ENCODE results near the gene WDFY1.

Gene WDFY1

GRCh38 chr2:223930103-223930976, 14.8 kb downstream of the WDFY1 start:
- DNase-seq, result no peak
- peak; percentile 21 for ATAC-seq

GRCh38 chr2:223929571-223930102, 15.5 kb downstream of the WDFY1 start:
- DNase-seq, result no peak
- peak; percentile 42 for ATAC-seq

- no peak for ATAC-seq
- no peak for DNase-seq
Measured at GRCh38 chr2:223928113-223929006, 16.8 kb downstream of the WDFY1 start.

- ATAC-seq (no peak), DNase-seq (no peak)
Measured at GRCh38 chr2:223925106-223925505, 20.0 kb downstream of the WDFY1 start.

GRCh38 chr2:223923976-223924375, 21.2 kb downstream of the WDFY1 start:
- DNase-seq, result no peak
- no peak for ATAC-seq

- DNase-seq, result no peak
Measured at GRCh38 chr2:223922308-223922707, 22.8 kb downstream of the WDFY1 start.

GRCh38 chr2:223921204-223921603, 23.9 kb downstream of the WDFY1 start:
- ATAC-seq (no peak), DNase-seq (no peak)

More at GRCh38 chr2:223922308-223922707, 22.8 kb downstream of the WDFY1 start:
- no peak for ATAC-seq

- no peak for DNase-seq
- no peak for ATAC-seq
Measured at GRCh38 chr2:223920109-223920508, 25.0 kb downstream of the WDFY1 start.

- DNase-seq, result no peak
- no peak for ATAC-seq
Measured at GRCh38 chr2:223918671-223919134, 26.4 kb downstream of the WDFY1 start.

- no peak for ATAC-seq
- no peak for DNase-seq
Measured at GRCh38 chr2:223916181-223916920, 28.8 kb downstream of the WDFY1 start.

- ATAC-seq (no peak), DNase-seq (no peak)
Measured at GRCh38 chr2:223915071-223915470, 30.1 kb downstream of the WDFY1 start.

- no peak for ATAC-seq
- DNase-seq, result no peak
Measured at GRCh38 chr2:223914324-223914723, 30.8 kb downstream of the WDFY1 start.

GRCh38 chr2:223909001-223909741, 36.0 kb downstream of the WDFY1 start:
- ATAC-seq, result no peak
- no peak for DNase-seq

GRCh38 chr2:223908304-223908998, 36.7 kb downstream of the WDFY1 start:
- ATAC-seq, result peak; percentile 9
- no peak for DNase-seq

GRCh38 chr2:223905996-223906395, 39.1 kb downstream of the WDFY1 start:
- no peak for ATAC-seq
- DNase-seq, result no peak

GRCh38 chr2:223901854-223902253, 43.3 kb downstream of the WDFY1 start:
- DNase-seq, result no peak
- ATAC-seq, result no peak

- DNase-seq, result no peak
- no peak for ATAC-seq
Measured at GRCh38 chr2:223901311-223901710, 43.8 kb downstream of the WDFY1 start.

- ATAC-seq (no peak), DNase-seq (no peak)
Measured at GRCh38 chr2:223900531-223900930, 44.6 kb downstream of the WDFY1 start.

- DNase-seq, result no peak
- no peak for ATAC-seq
Measured at GRCh38 chr2:223900066-223900465, 45.1 kb downstream of the WDFY1 start.

GRCh38 chr2:223897669-223898330, 47.3 kb downstream of the WDFY1 start:
- no peak for DNase-seq
- ATAC-seq, result peak; percentile 7
